Measurements from ENCODE around the gene PRELP.

The PRELP gene

GRCh38 chr1:203468326-203468725 lies 7.3 kb upstream of the PRELP start:
- no peaks in the 10 kb centered on the region for H3K36me3 ChIP-seq (ENCODE audit: control insufficient read depth, insufficient read depth, low read length)
- H3K9ac ChIP-seq (ENCODE audit: low read length): no peak overlapping the region
- H3K27ac ChIP-seq (ENCODE audit: low read depth, low read length): no peak overlapping the region
- no peak overlapping the region for H3K4me3 ChIP-seq (ENCODE audit: low read length)
- H3K4me1 ChIP-seq (ENCODE audit: control insufficient read depth, insufficient read depth, low read length): peaks cover 42% of the 10 kb centered on the region
- peaks cover 2% of the 10 kb centered on the region for H3K27me3 ChIP-seq (ENCODE audit: control insufficient read depth, insufficient read depth, low read length)

GRCh38 chr1:203470240-203470639 lies 5.4 kb upstream of the PRELP start:
- no peak overlapping the region for H3K27ac ChIP-seq (ENCODE audit: low read depth, low read length)
- peaks cover 28% of the 10 kb centered on the region for H3K4me1 ChIP-seq (ENCODE audit: control insufficient read depth, insufficient read depth, low read length)

GRCh38 chr1:203471841-203472240 lies 3.8 kb upstream of the PRELP start:
- H3K4me1 ChIP-seq (ENCODE audit: control insufficient read depth, insufficient read depth, low read length): peaks cover 14% of the 10 kb centered on the region
- no peaks in the 10 kb centered on the region for H3K36me3 ChIP-seq (ENCODE audit: control insufficient read depth, insufficient read depth, low read length)
- no peak overlapping the region for H3K4me3 ChIP-seq (ENCODE audit: low read length)
- H3K9ac ChIP-seq (ENCODE audit: low read length): no peak overlapping the region
- H3K27ac ChIP-seq (ENCODE audit: low read depth, low read length): no peak overlapping the region
- peaks cover 2% of the 10 kb centered on the region for H3K27me3 ChIP-seq (ENCODE audit: control insufficient read depth, insufficient read depth, low read length)

More at GRCh38 chr1:203470240-203470639, 5.4 kb upstream of the PRELP start:
- peaks cover 2% of the 10 kb centered on the region for H3K27me3 ChIP-seq (ENCODE audit: control insufficient read depth, insufficient read depth, low read length)
- no peaks in the 10 kb centered on the region for H3K36me3 ChIP-seq (ENCODE audit: control insufficient read depth, insufficient read depth, low read length)
- no peak overlapping the region for H3K9ac ChIP-seq (ENCODE audit: low read length)
- H3K4me3 ChIP-seq (ENCODE audit: low read length): no peak overlapping the region

- H3K27ac ChIP-seq (ENCODE audit: low read depth, low read length): no peak overlapping the region
- H3K36me3 ChIP-seq (ENCODE audit: control insufficient read depth, insufficient read depth, low read length): no peaks in the 10 kb centered on the region
- H3K27me3 ChIP-seq (ENCODE audit: control insufficient read depth, insufficient read depth, low read length): peaks cover 2% of the 10 kb centered on the region
- H3K4me3 ChIP-seq (ENCODE audit: low read length): no peak overlapping the region
- H3K4me1 ChIP-seq (ENCODE audit: control insufficient read depth, insufficient read depth, low read length): peaks cover 20% of the 10 kb centered on the region
- no peak overlapping the region for H3K9ac ChIP-seq (ENCODE audit: low read length)
Measured at GRCh38 chr1:203473281-203473680, 2.3 kb upstream of the PRELP start.

- no peak overlapping the region for H3K4me3 ChIP-seq (ENCODE audit: low read length)
- H3K36me3 ChIP-seq (ENCODE audit: control insufficient read depth, insufficient read depth, low read length): no peaks in the 10 kb centered on the region
- peak overlapping the region; percentile 36 for H3K27ac ChIP-seq (ENCODE audit: low read depth, low read length)
- no peak overlapping the region for H3K9ac ChIP-seq (ENCODE audit: low read length)
- peaks cover 2% of the 10 kb centered on the region for H3K27me3 ChIP-seq (ENCODE audit: control insufficient read depth, insufficient read depth, low read length)
- peaks cover 25% of the 10 kb centered on the region for H3K4me1 ChIP-seq (ENCODE audit: control insufficient read depth, insufficient read depth, low read length)
Measured at GRCh38 chr1:203473781-203474305, 1.8 kb upstream of the PRELP start.

GRCh38 chr1:203476216-203476814 lies 709 bp downstream of the PRELP start:
- Histone ChIP-seq H3K4me1 (ENCODE audit: control insufficient read depth, insufficient read depth, low read length) (peaks cover 46% of the 10 kb centered on the region), H3K27ac (ENCODE audit: low read depth, low read length) (peak overlapping the region; percentile 96), H3K36me3 (ENCODE audit: control insufficient read depth, insufficient read depth, low read length) (no peaks in the 10 kb centered on the region), H3K27me3 (ENCODE audit: control insufficient read depth, insufficient read depth, low read length) (no peaks in the 10 kb centered on the region), H3K9ac (ENCODE audit: low read length) (peak overlapping the region; percentile 51), H3K4me3 (ENCODE audit: low read length) (peak overlapping the region; percentile 64)

- Histone ChIP-seq H3K27me3 (ENCODE audit: control insufficient read depth, insufficient read depth, low read length) (no peaks in the 10 kb centered on the region), H3K27ac (ENCODE audit: low read depth, low read length) (peak overlapping the region; percentile 96), H3K4me3 (ENCODE audit: low read length) (peak overlapping the region; percentile 64)
Measured at GRCh38 chr1:203477748-203478147, 2.1 kb downstream of the PRELP start.

GRCh38 chr1:203478231-203478630 lies 2.6 kb downstream of the PRELP start:
- H3K9ac ChIP-seq (ENCODE audit: low read length): no peak overlapping the region
- no peaks in the 10 kb centered on the region for H3K27me3 ChIP-seq (ENCODE audit: control insufficient read depth, insufficient read depth, low read length)
- H3K27ac ChIP-seq (ENCODE audit: low read depth, low read length): peak overlapping the region; percentile 96
- H3K36me3 ChIP-seq (ENCODE audit: control insufficient read depth, insufficient read depth, low read length): no peaks in the 10 kb centered on the region
- H3K4me1 ChIP-seq (ENCODE audit: control insufficient read depth, insufficient read depth, low read length): peaks cover 51% of the 10 kb centered on the region
- peak overlapping the region; percentile 64 for H3K4me3 ChIP-seq (ENCODE audit: low read length)

More at GRCh38 chr1:203477748-203478147, 2.1 kb downstream of the PRELP start:
- Histone ChIP-seq H3K36me3 (ENCODE audit: control insufficient read depth, insufficient read depth, low read length) (no peaks in the 10 kb centered on the region), H3K9ac (ENCODE audit: low read length) (no peak overlapping the region), H3K4me1 (ENCODE audit: control insufficient read depth, insufficient read depth, low read length) (peaks cover 51% of the 10 kb centered on the region)

GRCh38 chr1:203478986-203479385 lies 3.4 kb downstream of the PRELP start:
- Histone ChIP-seq H3K9ac (ENCODE audit: low read length) (no peak overlapping the region), H3K4me3 (ENCODE audit: low read length) (peak overlapping the region; percentile 64), H3K27me3 (ENCODE audit: control insufficient read depth, insufficient read depth, low read length) (no peaks in the 10 kb centered on the region), H3K36me3 (ENCODE audit: control insufficient read depth, insufficient read depth, low read length) (no peaks in the 10 kb centered on the region), H3K4me1 (ENCODE audit: control insufficient read depth, insufficient read depth, low read length) (peaks cover 51% of the 10 kb centered on the region), H3K27ac (ENCODE audit: low read depth, low read length) (peak overlapping the region; percentile 96)

GRCh38 chr1:203479646-203480045 lies 4.0 kb downstream of the PRELP start:
- H3K27me3 ChIP-seq (ENCODE audit: control insufficient read depth, insufficient read depth, low read length): no peaks in the 10 kb centered on the region
- H3K4me3 ChIP-seq (ENCODE audit: low read length): no peak overlapping the region
- peak overlapping the region; percentile 96 for H3K27ac ChIP-seq (ENCODE audit: low read depth, low read length)
- no peak overlapping the region for H3K9ac ChIP-seq (ENCODE audit: low read length)
- peaks cover 55% of the 10 kb centered on the region for H3K4me1 ChIP-seq (ENCODE audit: control insufficient read depth, insufficient read depth, low read length)
- no peaks in the 10 kb centered on the region for H3K36me3 ChIP-seq (ENCODE audit: control insufficient read depth, insufficient read depth, low read length)

- Histone ChIP-seq H3K9ac (ENCODE audit: low read length) (no peak overlapping the region), H3K27ac (ENCODE audit: low read depth, low read length) (peak overlapping the region; percentile 76), H3K27me3 (ENCODE audit: control insufficient read depth, insufficient read depth, low read length) (no peaks in the 10 kb centered on the region), H3K36me3 (ENCODE audit: control insufficient read depth, insufficient read depth, low read length) (no peaks in the 10 kb centered on the region), H3K4me3 (ENCODE audit: low read length) (peak overlapping the region; percentile 6), H3K4me1 (ENCODE audit: control insufficient read depth, insufficient read depth, low read length) (peaks cover 53% of the 10 kb centered on the region)
Measured at GRCh38 chr1:203480084-203480483, 4.5 kb downstream of the PRELP start.

GRCh38 chr1:203480525-203481084 lies 5.0 kb downstream of the PRELP start:
- H3K4me1 ChIP-seq (ENCODE audit: control insufficient read depth, insufficient read depth, low read length): peaks cover 50% of the 10 kb centered on the region
- no peaks in the 10 kb centered on the region for H3K36me3 ChIP-seq (ENCODE audit: control insufficient read depth, insufficient read depth, low read length)
- peak overlapping the region; percentile 76 for H3K27ac ChIP-seq (ENCODE audit: low read depth, low read length)
- peak overlapping the region; percentile 6 for H3K4me3 ChIP-seq (ENCODE audit: low read length)
- no peak overlapping the region for H3K9ac ChIP-seq (ENCODE audit: low read length)
- H3K27me3 ChIP-seq (ENCODE audit: control insufficient read depth, insufficient read depth, low read length): no peaks in the 10 kb centered on the region

GRCh38 chr1:203481196-203481595 lies 5.6 kb downstream of the PRELP start:
- Histone ChIP-seq H3K27me3 (ENCODE audit: control insufficient read depth, insufficient read depth, low read length) (no peaks in the 10 kb centered on the region), H3K4me3 (ENCODE audit: low read length) (no peak overlapping the region), H3K27ac (ENCODE audit: low read depth, low read length) (peak overlapping the region; percentile 76), H3K4me1 (ENCODE audit: control insufficient read depth, insufficient read depth, low read length) (peaks cover 50% of the 10 kb centered on the region), H3K9ac (ENCODE audit: low read length) (no peak overlapping the region), H3K36me3 (ENCODE audit: control insufficient read depth, insufficient read depth, low read length) (no peaks in the 10 kb centered on the region)

All from rectal smooth muscle tissue (tissue), 1 donor.